ENCODE results near the gene CARMIL1. TPM values are rescaled to one million over a fixed set of nuclear protein-coding genes. Genes with fewer than 3 reads are reported as not detected.

CARMIL1 gene
- total RNA-seq, 1 experiment from 2014 or later: 23.6 TPM

- no peak overlapping the region for H4K5ac ChIP-seq (ENCODE audit: insufficient read length, low read depth, low read length)
- H4K8ac ChIP-seq (replicated peaks; ENCODE audit: insufficient read length, low read depth, low read length): no peak overlapping the region
- H3K27me3 ChIP-seq (ENCODE audit: insufficient read depth, low read length): no peaks in the 10 kb centered on the region
- H2BK5ac ChIP-seq (ENCODE audit: insufficient read length, low read length): no peak overlapping the region
- H3T11ph ChIP-seq (ENCODE audit: low read length): no peak overlapping the region
- Mint-ChIP-seq H3K4me1 (peaks cover 52 to 55% of the 10 kb centered on the region in 2 experiments), H3K9me3 (no peaks in the 10 kb centered on the region), H3K4me3 (no peak overlapping the region), H3K27me3 (ENCODE audit: low read depth) (no peaks in the 10 kb centered on the region), H3K36me3 (ENCODE audit: insufficient read depth in 1 of 3, low read depth in 3 of 3) (no peaks in the 10 kb centered on the region), H3K27ac (no peak overlapping the region)
- no peaks in the 10 kb centered on the region for H3K9me3 ChIP-seq (ENCODE audit: control insufficient read depth, low read depth, low read length)
- no peak overlapping the region for H3K9ac ChIP-seq (ENCODE audit: extremely low read depth, insufficient read length, low read length)
- H3K23me2 ChIP-seq (ENCODE audit: insufficient read length, low read depth, low read length, poor library complexity, severe bottlenecking): no peaks in the 10 kb centered on the region
- no peak overlapping the region for H3K14ac ChIP-seq (ENCODE audit: insufficient read depth, low read length)
- H2BK20ac ChIP-seq (ENCODE audit: low read depth, low read length, poor library complexity, severe bottlenecking): no peak overlapping the region
- no peak overlapping the region for H3K4ac ChIP-seq (ENCODE audit: low read depth, low read length)
- no peak overlapping the region for H2AFZ ChIP-seq (ENCODE audit: low read length)
- H4K91ac ChIP-seq (ENCODE audit: insufficient read length, low read depth, low read length): no peak overlapping the region
- no peak overlapping the region for H2BK12ac ChIP-seq (ENCODE audit: insufficient read length, low read depth, low read length)
- H3K79me2 ChIP-seq (ENCODE audit: insufficient read depth, low read length): peaks cover 10% of the 10 kb centered on the region; the same call in 1 of the 2 replicates
- DNase-seq: no peak
- H3K56ac ChIP-seq (ENCODE audit: insufficient read length, low read depth, low read length): no peak overlapping the region
- no peak overlapping the region for H3K27ac ChIP-seq (ENCODE audit: insufficient read length, low read depth, low read length)
- no CpG with 5 or more reads among the region's 5 CpGs for WGBS (ENCODE audit: extremely low coverage, insufficient read length, low lambda C conversion rate)
- H3K4me2 ChIP-seq (ENCODE audit: insufficient read depth, insufficient read length, low read length): no peak overlapping the region
- no peak overlapping the region for H2BK120ac ChIP-seq (ENCODE audit: low read depth, low read length, poor library complexity, severe bottlenecking)
- H3K18ac ChIP-seq (ENCODE audit: insufficient read length, low read depth, low read length): no peak overlapping the region
- no peak overlapping the region for H3K23ac ChIP-seq (ENCODE audit: insufficient read length, low read depth, low read length)
- peaks cover 3% of the 10 kb centered on the region for H3K79me1 ChIP-seq (ENCODE audit: insufficient read depth, low read depth, low read length, poor library complexity, severe bottlenecking)
- no peak overlapping the region for H2BK15ac ChIP-seq (ENCODE audit: low read depth, low read length)
- no peaks in the 10 kb centered on the region for H4K20me1 ChIP-seq (ENCODE audit: control insufficient read depth, insufficient read depth, insufficient read length)
- H2AK5ac ChIP-seq (ENCODE audit: insufficient read length, low read length): no peak overlapping the region
- peaks cover 7% of the 10 kb centered on the region; the same call in 1 of the 2 replicates for H3K4me1 ChIP-seq (ENCODE audit: insufficient read depth, low read length)
- TF ChIP-seq CTCF (conservative IDR thresholded peaks at IDR 0.05): no peak
Measured at GRCh38 chr6:25329161-25329817, 50.1 kb downstream of the CARMIL1 start.

All from H9 (cell line).